GOT3 (cell line): Measurements from ENCODE around the gene DLGAP4.

Experiments
- DNase-seq: peaks from one replicate; lab custom pipeline; 2025; ENCODE audit warnings: mixed read lengths; lab: John Stamatoyannopoulos, UW

Gene DLGAP4

GRCh38 chr20:36565520-36565919, 259.4 kb downstream of the DLGAP4 start:
- no peak for DNase-seq

- DNase-seq, result no peak
These were observed 263.8 kb downstream of the DLGAP4 start for GRCh38 chr20:36569847-36570429.

DNA sequence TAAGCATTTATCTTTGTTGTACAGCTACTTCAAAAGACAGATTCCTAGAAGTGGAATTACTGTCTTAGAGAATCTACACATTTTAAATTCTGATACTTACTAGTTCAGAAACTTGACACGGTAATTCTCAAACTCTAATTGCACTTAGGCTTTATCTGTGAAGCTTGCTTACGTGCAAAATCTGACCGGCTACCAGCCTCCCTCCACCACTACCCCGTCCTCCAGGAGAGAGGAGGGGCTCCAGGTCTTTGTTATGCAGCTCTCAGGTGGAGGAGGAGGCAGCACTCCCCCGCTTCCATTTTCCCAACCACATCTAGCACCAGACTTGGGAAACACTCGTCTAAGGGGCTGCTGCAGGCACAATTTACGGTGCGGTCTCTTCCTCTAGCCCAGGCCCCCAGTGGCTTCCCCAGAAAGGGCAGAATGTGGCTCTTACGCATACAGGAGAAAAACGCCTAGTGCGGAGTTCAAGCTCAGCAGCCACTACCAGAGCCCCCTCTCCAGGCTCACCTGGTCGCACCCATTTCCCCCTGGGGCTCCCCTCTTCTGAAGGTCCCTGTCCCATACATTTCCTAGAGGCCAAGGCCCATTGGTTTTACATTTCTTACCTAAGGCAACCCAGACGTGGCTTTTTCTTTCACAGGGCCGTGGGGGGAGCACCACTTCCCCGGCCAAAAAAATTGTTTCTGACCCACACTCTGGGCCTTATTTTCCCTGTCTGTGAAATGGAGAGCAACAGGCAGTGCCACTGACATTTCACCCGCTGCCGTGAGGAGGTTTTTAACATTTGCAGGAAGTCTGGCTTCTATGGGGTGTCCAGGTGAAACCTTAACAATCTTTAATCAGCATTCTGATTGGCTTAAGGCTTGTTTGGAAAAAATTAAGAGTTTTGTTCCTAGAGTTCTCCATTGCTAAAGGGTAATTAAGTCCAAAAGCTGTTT, 265.7 kb downstream of the DLGAP4 start:
- DNase-seq, result no peak

- DNase-seq, result no peak
These were observed 266.6 kb downstream of the DLGAP4 start for GRCh38 chr20:36572701-36573102.

- DNase-seq, result peak; percentile 36
These were observed 267.1 kb downstream of the DLGAP4 start, which contains the start of gene TGIF2 for GRCh38 chr20:36573103-36573797. Gene TGIF2 (plus strand): TSS chr20:36573597. CDS start chr20:36578775, 5,178 bp downstream.

DNA sequence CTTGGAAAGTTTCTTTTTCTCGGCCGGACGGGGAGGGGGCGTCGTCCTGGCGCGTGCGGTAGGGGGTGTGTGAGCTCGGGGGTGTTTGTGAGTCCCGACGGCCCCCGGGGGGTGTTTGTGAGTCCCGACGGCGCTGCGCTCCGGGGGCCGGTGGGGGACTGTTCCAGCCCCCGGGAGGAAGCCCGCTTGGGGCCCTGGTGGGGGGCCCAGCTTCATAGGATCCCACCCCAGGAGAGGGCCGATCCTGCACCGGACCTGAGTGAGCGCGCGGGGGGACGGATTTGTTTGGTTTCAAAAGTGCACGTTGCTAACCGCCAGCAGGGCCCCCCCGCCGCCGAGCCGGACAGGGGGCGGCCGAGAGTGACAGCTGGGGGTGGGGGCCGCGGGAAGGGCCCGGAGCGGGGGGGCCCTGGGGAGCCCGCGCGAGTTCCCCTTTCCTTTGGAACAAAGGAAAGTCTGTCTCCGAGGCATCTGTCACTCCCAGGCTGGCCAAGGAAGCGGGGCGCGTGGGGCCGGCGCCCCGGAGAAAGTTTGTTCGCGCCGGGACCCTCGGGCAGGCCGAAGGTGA, 267.7 kb downstream of the DLGAP4 start:
- no peak for DNase-seq

DNA sequence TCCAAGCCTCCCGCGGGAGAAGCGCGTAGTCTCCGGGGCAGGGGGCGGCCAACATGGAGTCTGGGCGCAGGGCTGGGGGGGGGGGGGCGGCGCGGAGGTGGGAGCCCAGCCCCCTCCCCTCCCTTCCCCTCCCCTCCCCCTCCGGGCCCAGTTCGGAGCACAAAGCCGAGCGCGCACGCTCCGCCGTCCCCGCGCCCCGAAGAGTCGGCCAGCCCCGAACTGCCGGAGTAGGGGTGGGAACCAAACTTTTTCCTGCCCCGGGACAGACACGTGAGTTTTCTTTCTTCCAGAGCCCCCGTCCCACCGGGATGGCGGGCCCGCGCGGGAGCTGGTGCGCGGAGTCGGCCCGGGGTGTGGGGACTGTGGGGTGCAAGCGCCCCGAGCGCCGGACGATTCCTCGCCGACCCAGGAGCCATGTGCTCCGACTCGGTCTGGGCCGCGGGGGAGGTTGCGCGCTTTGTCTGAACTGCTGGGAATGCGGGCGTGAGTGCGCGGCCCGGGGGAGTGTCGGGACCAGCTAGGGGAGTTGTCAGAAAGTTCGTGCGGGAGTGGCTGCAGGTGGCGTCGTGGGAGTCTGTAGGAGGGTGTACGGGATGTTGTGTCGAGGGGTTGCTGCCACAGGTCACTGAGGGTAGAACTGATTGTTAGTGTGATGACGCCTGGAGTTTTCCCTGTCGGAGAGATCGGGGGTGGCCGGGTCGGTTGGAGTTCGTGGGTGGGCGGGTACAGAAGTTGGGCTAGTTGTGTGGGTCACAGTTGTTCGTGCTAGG, 268.4 kb downstream of the DLGAP4 start:
- no peak for DNase-seq

GRCh38 chr20:36576081-36576445, 269.9 kb downstream of the DLGAP4 start:
- DNase-seq, result no peak
